ENCODE measurements around the gene SPRY2.
"Not testable (repeated sequence)": the region's sequence is repeated elsewhere in the genome, so short reads cannot be mapped to it uniquely, and the experiment has no call there.

SPRY2 gene

DNA sequence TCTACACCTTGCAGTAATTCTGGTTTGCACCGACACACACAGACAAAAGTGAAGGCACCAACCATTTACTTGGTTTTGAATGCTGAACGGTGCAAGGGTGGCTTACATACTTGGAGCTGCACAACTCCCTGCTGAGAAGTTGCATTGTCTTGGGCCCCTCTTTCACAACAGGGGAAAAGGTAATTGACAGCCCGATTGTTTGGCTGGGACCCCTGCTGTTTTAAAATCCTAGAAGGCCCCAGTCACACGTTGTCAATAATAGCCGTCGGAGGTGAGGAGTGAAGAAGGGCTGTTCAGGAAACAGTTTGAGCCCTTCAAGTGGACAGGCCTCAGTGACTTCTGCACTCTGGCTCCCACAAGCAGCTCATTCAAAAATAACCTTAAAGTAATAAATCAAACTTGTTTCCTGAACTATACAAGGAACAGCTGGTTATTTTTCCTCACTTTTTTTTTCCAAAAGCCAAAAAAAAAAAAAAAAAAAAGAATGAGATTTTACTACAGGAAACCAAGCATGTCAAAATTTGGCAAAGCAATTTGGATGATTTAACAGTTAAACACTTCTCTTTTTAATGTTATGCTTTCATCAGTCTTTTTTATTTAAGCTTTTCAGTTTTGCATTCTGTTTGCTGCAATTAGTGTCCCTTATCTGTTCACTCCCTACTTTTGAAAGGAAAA lies 19.0 kb upstream of the SPRY2 start:
- no peak overlapping the region for H2AFZ ChIP-seq (ENCODE audit: low read length)
- H3K9me2 ChIP-seq (replicated peaks; ENCODE audit: insufficient read depth, low read length): no peaks in the 10 kb centered on the region
- no peaks in the 10 kb centered on the region for H4K20me1 ChIP-seq (ENCODE audit: insufficient read depth, low read length)
- DNase-seq: no peak
- no peak overlapping the region for H3K4me3 ChIP-seq (ENCODE audit: low read length)
- H3K79me2 ChIP-seq (ENCODE audit: low read length): no peaks in the 10 kb centered on the region
- no peaks in the 10 kb centered on the region for H3F3A ChIP-seq (ENCODE audit: insufficient read depth, low read length)
- H3K4me2 ChIP-seq (ENCODE audit: low read depth, low read length): no peak overlapping the region
- H3K4me1 ChIP-seq (ENCODE audit: low read length): no peaks in the 10 kb centered on the region
- no peaks in the 10 kb centered on the region for H3K27me3 ChIP-seq (replicated peaks; ENCODE audit: insufficient read depth, low read length)
- H3K9ac ChIP-seq (ENCODE audit: low read length): no peak overlapping the region
- H3K36me3 ChIP-seq (replicated peaks; ENCODE audit: insufficient read depth, low read length): no peaks in the 10 kb centered on the region
- H3K9me3 ChIP-seq (replicated peaks; ENCODE audit: insufficient read depth, low read length): no peaks in the 10 kb centered on the region
- no peak for TF ChIP-seq EZH2 (optimal IDR thresholded peaks at IDR 0.05; ENCODE audit: low read depth, low read length)
- TF ChIP-seq EZH2phosphoT487 (IDR thresholded peaks at IDR 0.05; ENCODE audit: low read length): no peak
- TF ChIP-seq, protein P1, sequence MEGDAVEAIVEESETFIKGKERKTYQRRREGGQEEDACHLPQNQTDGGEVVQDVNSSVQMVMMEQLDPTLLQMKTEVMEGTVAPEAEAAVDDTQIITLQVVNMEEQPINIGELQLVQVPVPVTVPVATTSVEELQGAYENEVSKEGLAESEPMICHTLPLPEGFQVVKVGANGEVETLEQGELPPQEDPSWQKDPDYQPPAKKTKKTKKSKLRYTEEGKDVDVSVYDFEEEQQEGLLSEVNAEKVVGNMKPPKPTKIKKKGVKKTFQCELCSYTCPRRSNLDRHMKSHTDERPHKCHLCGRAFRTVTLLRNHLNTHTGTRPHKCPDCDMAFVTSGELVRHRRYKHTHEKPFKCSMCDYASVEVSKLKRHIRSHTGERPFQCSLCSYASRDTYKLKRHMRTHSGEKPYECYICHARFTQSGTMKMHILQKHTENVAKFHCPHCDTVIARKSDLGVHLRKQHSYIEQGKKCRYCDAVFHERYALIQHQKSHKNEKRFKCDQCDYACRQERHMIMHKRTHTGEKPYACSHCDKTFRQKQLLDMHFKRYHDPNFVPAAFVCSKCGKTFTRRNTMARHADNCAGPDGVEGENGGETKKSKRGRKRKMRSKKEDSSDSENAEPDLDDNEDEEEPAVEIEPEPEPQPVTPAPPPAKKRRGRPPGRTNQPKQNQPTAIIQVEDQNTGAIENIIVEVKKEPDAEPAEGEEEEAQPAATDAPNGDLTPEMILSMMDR (IDR thresholded peaks at IDR 0.05; ENCODE audit: low read length): no peak
- no peak overlapping the region for H3K27ac ChIP-seq (ENCODE audit: low read length)

DNA sequence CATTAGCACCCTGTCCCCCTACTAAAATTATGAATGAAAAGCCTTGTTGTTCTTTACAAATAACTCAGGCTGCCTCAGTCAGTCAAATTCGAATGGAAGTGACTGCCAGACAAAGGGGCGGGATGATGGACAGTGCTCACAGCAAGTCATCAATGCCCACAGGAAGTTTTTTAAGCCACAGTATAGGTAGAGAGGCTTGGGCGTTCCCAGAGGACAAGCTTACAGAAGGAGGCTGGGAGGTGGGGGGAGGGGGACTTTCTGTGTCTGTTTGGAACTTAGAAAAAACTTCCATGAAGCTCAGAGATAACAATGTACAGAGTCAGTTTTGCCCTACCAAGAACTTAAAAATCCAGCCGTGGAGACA lies 18.5 kb upstream of the SPRY2 start:
- H4K20me1 ChIP-seq (ENCODE audit: insufficient read depth, low read length): no peaks in the 10 kb centered on the region

DNA sequence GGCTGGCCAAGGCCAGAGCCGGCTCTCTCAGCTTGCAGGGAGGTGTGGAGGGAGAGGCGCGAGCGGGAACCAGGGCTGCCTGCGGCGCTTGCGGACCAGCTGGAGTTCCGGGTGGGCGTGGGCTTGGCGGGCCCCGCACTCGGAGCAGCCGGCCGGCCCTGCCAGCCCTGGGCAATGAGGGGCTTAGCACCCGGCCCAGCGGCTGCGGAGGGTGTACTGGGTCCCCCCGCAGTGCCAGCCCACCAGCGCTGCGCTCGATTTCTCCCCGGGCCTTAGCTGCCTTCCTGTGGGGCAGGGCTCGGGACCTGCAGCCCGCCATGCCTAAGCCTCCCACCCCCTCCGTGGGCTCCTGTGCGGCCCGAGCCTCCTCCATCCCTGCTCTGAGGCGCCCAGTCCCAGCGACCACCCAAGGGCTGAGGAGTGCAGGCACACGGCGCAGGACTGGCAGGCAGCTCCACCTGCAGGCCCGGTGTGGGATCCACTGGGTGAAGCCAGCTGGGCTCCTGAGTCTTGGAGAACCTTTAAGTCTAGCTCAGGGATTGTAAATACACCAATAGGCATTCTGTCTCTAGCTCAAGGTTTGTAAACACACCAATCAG lies 14.7 kb upstream of the SPRY2 start:
- not testable (repeated sequence) for H3K27ac ChIP-seq (ENCODE audit: low read length)

More for the DNA sequence above, 18.5 kb upstream of the SPRY2 start:
- DNase-seq: no peak
- Histone ChIP-seq H3K9ac (ENCODE audit: low read length) (no peak overlapping the region), H3K4me3 (ENCODE audit: low read length) (no peak overlapping the region), H3K9me3 (replicated peaks; ENCODE audit: insufficient read depth, low read length) (no peaks in the 10 kb centered on the region), H3K4me1 (ENCODE audit: low read length) (no peaks in the 10 kb centered on the region), H3K9me2 (replicated peaks; ENCODE audit: insufficient read depth, low read length) (no peaks in the 10 kb centered on the region), H3K4me2 (ENCODE audit: low read depth, low read length) (no peak overlapping the region), H3K27ac (ENCODE audit: low read length) (no peak overlapping the region), H3F3A (ENCODE audit: insufficient read depth, low read length) (no peaks in the 10 kb centered on the region), H3K27me3 (replicated peaks; ENCODE audit: insufficient read depth, low read length) (no peaks in the 10 kb centered on the region), H3K36me3 (replicated peaks; ENCODE audit: insufficient read depth, low read length) (no peaks in the 10 kb centered on the region), H3K79me2 (ENCODE audit: low read length) (no peaks in the 10 kb centered on the region), H2AFZ (ENCODE audit: low read length) (no peak overlapping the region)
- TF ChIP-seq EZH2phosphoT487 (IDR thresholded peaks at IDR 0.05; ENCODE audit: low read length) (no peak), EZH2 (optimal IDR thresholded peaks at IDR 0.05; ENCODE audit: low read depth, low read length) (no peak)
- TF ChIP-seq, protein P1 (IDR thresholded peaks at IDR 0.05; ENCODE audit: low read length): no peak

DNA sequence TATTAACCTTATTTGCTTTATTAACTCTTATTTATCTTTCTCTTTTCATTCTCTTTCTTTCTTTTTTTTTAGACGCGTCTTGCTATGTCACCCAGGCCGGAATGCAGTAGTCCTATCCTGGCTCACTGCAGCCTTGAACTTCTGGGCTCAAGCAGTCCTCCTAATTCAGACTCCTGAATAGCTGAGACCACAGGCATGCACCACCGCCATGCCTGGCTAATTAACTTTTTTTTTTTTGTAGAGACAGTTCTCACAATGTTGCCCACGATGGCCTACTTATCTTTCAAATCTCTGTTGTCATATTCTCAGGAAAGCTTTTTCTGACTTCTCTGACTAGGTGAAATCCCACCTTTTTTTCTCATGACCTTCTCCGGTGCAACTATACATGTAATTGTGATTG lies 7.8 kb upstream of the SPRY2 start:
- no peaks in the 10 kb centered on the region for H3K4me1 ChIP-seq (ENCODE audit: low read length)
- H3K9ac ChIP-seq (ENCODE audit: low read length): no peak overlapping the region
- DNase-seq: no peak
- no peaks in the 10 kb centered on the region for H3K79me2 ChIP-seq (ENCODE audit: low read length)
- no peak overlapping the region for H2AFZ ChIP-seq (ENCODE audit: low read length)
- no peaks in the 10 kb centered on the region for H3F3A ChIP-seq (ENCODE audit: insufficient read depth, low read length)
- H3K9me3 ChIP-seq (replicated peaks; ENCODE audit: insufficient read depth, low read length): no peaks in the 10 kb centered on the region
- H3K27ac ChIP-seq (ENCODE audit: low read length): no peak overlapping the region
- H3K27me3 ChIP-seq (replicated peaks; ENCODE audit: insufficient read depth, low read length): no peaks in the 10 kb centered on the region
- no peaks in the 10 kb centered on the region for H3K36me3 ChIP-seq (replicated peaks; ENCODE audit: insufficient read depth, low read length)
- no peaks in the 10 kb centered on the region for H3K9me2 ChIP-seq (replicated peaks; ENCODE audit: insufficient read depth, low read length)
- TF ChIP-seq, protein P1 (IDR thresholded peaks at IDR 0.05; ENCODE audit: low read length): no peak
- TF ChIP-seq EZH2phosphoT487 (IDR thresholded peaks at IDR 0.05; ENCODE audit: low read length) (no peak), EZH2 (optimal IDR thresholded peaks at IDR 0.05; ENCODE audit: low read depth, low read length) (no peak)
- H3K4me2 ChIP-seq (ENCODE audit: low read depth, low read length): no peak overlapping the region
- H3K4me3 ChIP-seq (ENCODE audit: low read length): no peak overlapping the region
- H4K20me1 ChIP-seq (ENCODE audit: insufficient read depth, low read length): no peaks in the 10 kb centered on the region

More for the DNA sequence above, 14.7 kb upstream of the SPRY2 start:
- not testable (repeated sequence) for H3K4me3 ChIP-seq (ENCODE audit: low read length); DNase-seq; H2AFZ ChIP-seq (ENCODE audit: low read length); H3K9me3 ChIP-seq (replicated peaks; ENCODE audit: insufficient read depth, low read length); H3K27me3 ChIP-seq (replicated peaks; ENCODE audit: insufficient read depth, low read length); H3K4me1 ChIP-seq (ENCODE audit: low read length); H3K36me3 ChIP-seq (replicated peaks; ENCODE audit: insufficient read depth, low read length); H3K79me2 ChIP-seq (ENCODE audit: low read length); H3K9me2 ChIP-seq (replicated peaks; ENCODE audit: insufficient read depth, low read length); H3K9ac ChIP-seq (ENCODE audit: low read length); H3K4me2 ChIP-seq (ENCODE audit: low read depth, low read length); H4K20me1 ChIP-seq (ENCODE audit: insufficient read depth, low read length); H3F3A ChIP-seq (ENCODE audit: insufficient read depth, low read length)
